ENCODE measurements around the gene TMEM266. TPM values are rescaled to one million over a fixed set of nuclear protein-coding genes. Genes with fewer than 3 reads are reported as not detected.

Gene TMEM266
- total and polyA plus RNA-seq, 2 of the 4 experiments (the other 2 are of a cell fraction), result not detected

DNA sequence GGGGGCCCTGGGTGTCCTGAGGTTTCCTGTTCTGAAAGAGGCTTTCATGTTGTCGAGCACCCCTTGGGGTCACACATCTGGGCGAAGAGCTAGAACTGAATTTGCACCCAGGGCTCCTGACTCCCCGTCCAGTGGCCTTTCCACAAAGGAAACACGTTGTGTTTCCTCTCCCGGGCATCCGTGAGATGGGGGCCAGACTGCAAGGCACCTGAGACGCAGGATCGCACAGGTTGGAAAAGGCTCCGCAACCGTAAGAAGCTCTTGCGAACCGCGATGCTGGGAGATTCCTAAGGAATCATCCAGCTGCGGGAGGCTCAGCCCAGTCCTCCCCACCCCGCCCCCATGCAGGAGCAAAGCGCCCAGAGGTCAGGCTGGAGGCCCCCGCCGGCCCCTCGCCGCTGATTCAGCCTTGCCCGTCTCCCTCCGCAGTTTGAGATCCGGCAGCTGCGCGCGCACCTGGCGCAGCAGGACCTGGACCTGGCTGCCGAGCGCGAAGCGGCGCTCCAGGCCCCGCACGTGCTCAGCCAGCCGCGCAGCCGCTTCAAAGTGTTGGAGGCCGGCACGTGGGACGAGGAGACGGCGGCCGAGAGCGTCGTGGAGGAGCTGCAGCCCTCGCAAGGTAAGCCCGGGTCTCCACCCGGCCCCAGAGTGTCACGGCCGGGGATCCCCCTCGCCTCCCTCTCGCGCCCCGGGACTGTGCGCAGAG is 131.9 kb downstream of the TMEM266 start (continued):
- no peak for TF ChIP-seq BHLHE40 (IDR thresholded peaks at IDR 0.05; ENCODE audit: low read depth, low read length)

DNA sequence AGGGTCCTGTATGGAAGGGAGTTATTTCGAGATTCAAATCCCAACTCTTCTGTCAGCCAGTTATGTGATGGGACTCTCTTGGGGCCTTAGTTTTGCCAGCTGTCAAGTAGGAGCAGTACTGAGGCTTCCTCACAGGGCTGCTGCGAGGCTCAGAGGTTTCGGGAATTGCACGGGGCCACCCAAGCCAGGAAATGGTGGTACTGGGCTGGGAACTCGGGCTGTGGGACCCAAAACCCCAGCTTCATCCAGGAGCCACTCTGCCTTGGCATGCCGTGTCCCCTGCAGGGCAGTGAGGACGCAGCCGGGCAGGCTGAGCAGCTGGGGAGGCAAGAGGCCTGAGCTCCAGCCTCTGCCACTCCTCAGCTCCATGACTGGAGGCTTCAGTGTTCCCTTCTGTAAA is 132.9 kb downstream of the TMEM266 start:
- Histone ChIP-seq H2BK5ac (ENCODE audit: low read depth, low read length, poor library complexity, severe bottlenecking) (no peak overlapping the region), H3K27ac (ENCODE audit: insufficient read depth, low read length) (no peak overlapping the region), H3K9me3 (ENCODE audit: control insufficient read depth, insufficient read depth, low read length) (no peaks in the 10 kb centered on the region), H2AK5ac (ENCODE audit: low read depth, low read length) (no peak overlapping the region), H3K4me1 (ENCODE audit: control insufficient read depth, insufficient read depth, low read length) (peaks cover 17% of the 10 kb centered on the region), H3K18ac (ENCODE audit: low read depth, low read length) (no peak overlapping the region), H3K4me3 (ENCODE audit: insufficient read depth, low read depth, low read length) (no peak overlapping the region), H4K8ac (ENCODE audit: low read depth in 2 of 2, low read length in 2 of 2) (no peak overlapping the region), H3K9me1 (ENCODE audit: insufficient read depth, low read length) (peaks cover 14% of the 10 kb centered on the region), H3K36me3 (ENCODE audit: control insufficient read depth, insufficient read depth, low read length) (no peaks in the 10 kb centered on the region), H3K27me3 (ENCODE audit: control insufficient read depth, insufficient read depth, low read length) (no peaks in the 10 kb centered on the region; the same call in 1 of the 2 replicates), H3K23ac (ENCODE audit: low read depth, low read length) (no peak overlapping the region; the same call in 1 of the 2 replicates), H3K14ac (replicated peaks; ENCODE audit: low read depth, low read length) (no peak overlapping the region), H2AK9ac (replicated peaks; ENCODE audit: low read depth, low read length, poor library complexity) (no peak overlapping the region), H4K91ac (ENCODE audit: insufficient read depth, low read depth, low read length) (no peak overlapping the region), H3K79me1 (ENCODE audit: low read depth in 1 of 2, low read length in 2 of 2) (0 out of 4 replicates have a peak, but pooled peaks cover 0 to 4% of the 10 kb centered on the region in 2 experiments), H2BK20ac (ENCODE audit: low read depth, low read length) (no peak overlapping the region), H3K56ac (ENCODE audit: extremely low read depth, insufficient read depth, low read length) (no peak overlapping the region), H4K5ac (ENCODE audit: low read depth, low read length) (no peak overlapping the region), H3K4me2 (ENCODE audit: low read depth, low read length) (no peak overlapping the region), H2BK120ac (ENCODE audit: low read depth, low read length) (no peak overlapping the region), H3K9ac (ENCODE audit: low read depth, low read length) (no peak overlapping the region), H3K4ac (ENCODE audit: low read depth, low read length) (no peak overlapping the region), H4K20me1 (ENCODE audit: insufficient read depth, low read length) (peaks cover 10% of the 10 kb centered on the region), H2AFZ (replicated peaks; ENCODE audit: low read length, poor library complexity) (peak overlapping the region; percentile 62), H2BK15ac (ENCODE audit: low read depth, low read length) (no peak overlapping the region)
- no CpG with 5 or more reads among the region's 8 CpGs for WGBS, 2 experiments (ENCODE audit: extremely low coverage in 2 of 2, insufficient read length in 1 of 2)
- intact Hi-C loops (cut with micrococcal nuclease) (no loop called here), in situ Hi-C loops (cut with MboI; ENCODE audit: low sequenced_read_pairs) (loop anchor here (10.0 kb wide), 1 partner anchor 672 kb away; no protein-coding TSS in a partner anchor), dilution Hi-C loops (cut with HindIII; ENCODE audit: low sequenced_read_pairs, unreplicated experiment) (no loop called here)
- BruUV-seq (replicated peaks), result no TSS peak
- no peak for DNase-seq
- ChIA-PET POLR2A (ENCODE audit: unreplicated experiment) (no interaction called here), CTCF (interaction anchor here (0.8 kb wide), 1 partner anchor 45 kb away, joined by 3 read pairs; no protein-coding TSS in a partner anchor)
- no peak for ATAC-seq (ENCODE audit: low read depth)
- TF ChIP-seq, protein P1, sequence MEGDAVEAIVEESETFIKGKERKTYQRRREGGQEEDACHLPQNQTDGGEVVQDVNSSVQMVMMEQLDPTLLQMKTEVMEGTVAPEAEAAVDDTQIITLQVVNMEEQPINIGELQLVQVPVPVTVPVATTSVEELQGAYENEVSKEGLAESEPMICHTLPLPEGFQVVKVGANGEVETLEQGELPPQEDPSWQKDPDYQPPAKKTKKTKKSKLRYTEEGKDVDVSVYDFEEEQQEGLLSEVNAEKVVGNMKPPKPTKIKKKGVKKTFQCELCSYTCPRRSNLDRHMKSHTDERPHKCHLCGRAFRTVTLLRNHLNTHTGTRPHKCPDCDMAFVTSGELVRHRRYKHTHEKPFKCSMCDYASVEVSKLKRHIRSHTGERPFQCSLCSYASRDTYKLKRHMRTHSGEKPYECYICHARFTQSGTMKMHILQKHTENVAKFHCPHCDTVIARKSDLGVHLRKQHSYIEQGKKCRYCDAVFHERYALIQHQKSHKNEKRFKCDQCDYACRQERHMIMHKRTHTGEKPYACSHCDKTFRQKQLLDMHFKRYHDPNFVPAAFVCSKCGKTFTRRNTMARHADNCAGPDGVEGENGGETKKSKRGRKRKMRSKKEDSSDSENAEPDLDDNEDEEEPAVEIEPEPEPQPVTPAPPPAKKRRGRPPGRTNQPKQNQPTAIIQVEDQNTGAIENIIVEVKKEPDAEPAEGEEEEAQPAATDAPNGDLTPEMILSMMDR (conservative IDR thresholded peaks at IDR 0.05; ENCODE audit: low read depth, low read length), result no peak
- TF ChIP-seq, protein P2, sequence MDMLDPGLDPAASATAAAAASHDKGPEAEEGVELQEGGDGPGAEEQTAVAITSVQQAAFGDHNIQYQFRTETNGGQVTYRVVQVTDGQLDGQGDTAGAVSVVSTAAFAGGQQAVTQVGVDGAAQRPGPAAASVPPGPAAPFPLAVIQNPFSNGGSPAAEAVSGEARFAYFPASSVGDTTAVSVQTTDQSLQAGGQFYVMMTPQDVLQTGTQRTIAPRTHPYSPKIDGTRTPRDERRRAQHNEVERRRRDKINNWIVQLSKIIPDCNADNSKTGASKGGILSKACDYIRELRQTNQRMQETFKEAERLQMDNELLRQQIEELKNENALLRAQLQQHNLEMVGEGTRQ (IDR thresholded peaks at IDR 0.05; ENCODE audit: low read depth, low read length), result no peak
- TF ChIP-seq CEBPB (IDR thresholded peaks at IDR 0.05; ENCODE audit: low read depth, low read length) (no peak), MAFK (IDR thresholded peaks at IDR 0.05; ENCODE audit: low read depth, low read length) (no peak), POLR2A (IDR thresholded peaks at IDR 0.05; ENCODE audit: low read depth, low read length) (no peak), RCOR1 (IDR thresholded peaks at IDR 0.05; ENCODE audit: insufficient replicate concordance, low read length) (no peak), RFX5 (IDR thresholded peaks at IDR 0.05; ENCODE audit: low read depth, low read length) (no peak), MAZ (IDR thresholded peaks at IDR 0.05; ENCODE audit: borderline replicate concordance, low read depth, low read length) (no peak), CHD1 (IDR thresholded peaks at IDR 0.05; ENCODE audit: low read depth, low read length) (no peak), RAD21 (IDR thresholded peaks at IDR 0.05; ENCODE audit: low read length) (no peak)
- TF ChIP-seq, protein P3, sequence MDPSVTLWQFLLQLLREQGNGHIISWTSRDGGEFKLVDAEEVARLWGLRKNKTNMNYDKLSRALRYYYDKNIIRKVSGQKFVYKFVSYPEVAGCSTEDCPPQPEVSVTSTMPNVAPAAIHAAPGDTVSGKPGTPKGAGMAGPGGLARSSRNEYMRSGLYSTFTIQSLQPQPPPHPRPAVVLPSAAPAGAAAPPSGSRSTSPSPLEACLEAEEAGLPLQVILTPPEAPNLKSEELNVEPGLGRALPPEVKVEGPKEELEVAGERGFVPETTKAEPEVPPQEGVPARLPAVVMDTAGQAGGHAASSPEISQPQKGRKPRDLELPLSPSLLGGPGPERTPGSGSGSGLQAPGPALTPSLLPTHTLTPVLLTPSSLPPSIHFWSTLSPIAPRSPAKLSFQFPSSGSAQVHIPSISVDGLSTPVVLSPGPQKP (IDR thresholded peaks at IDR 0.05; ENCODE audit: borderline replicate concordance, low read depth, low read length), result no peak
